C4-2B (cell line): ENCODE measurements around the gene ACBD6.

Experiments used
- CTCF ChIP-seq: fragments of 450-650 bp; conservative IDR thresholded peaks from 2 replicates; pipeline ENCODE4 v1.5.1; 2017; ENCODE audit warnings: mild to moderate bottlenecking
- ZFX ChIP-seq: fragments of 450-650 bp; IDR thresholded peaks from 2 replicates; pipeline ENCODE4 v1.6.1; 2017

- no peak for TF ChIP-seq CTCF
- no peak for TF ChIP-seq ZFX
Measured at GRCh38 chr1:180248731-180249681, 253.4 kb downstream of the ACBD6 start.
